ENCODE measurements around the gene KSR1. TPM values are rescaled to one million over a fixed set of nuclear protein-coding genes. Genes with fewer than 3 reads are reported as not detected.

KSR1 gene
- total RNA-seq, 1 donor, result 15.5 TPM

DNA sequence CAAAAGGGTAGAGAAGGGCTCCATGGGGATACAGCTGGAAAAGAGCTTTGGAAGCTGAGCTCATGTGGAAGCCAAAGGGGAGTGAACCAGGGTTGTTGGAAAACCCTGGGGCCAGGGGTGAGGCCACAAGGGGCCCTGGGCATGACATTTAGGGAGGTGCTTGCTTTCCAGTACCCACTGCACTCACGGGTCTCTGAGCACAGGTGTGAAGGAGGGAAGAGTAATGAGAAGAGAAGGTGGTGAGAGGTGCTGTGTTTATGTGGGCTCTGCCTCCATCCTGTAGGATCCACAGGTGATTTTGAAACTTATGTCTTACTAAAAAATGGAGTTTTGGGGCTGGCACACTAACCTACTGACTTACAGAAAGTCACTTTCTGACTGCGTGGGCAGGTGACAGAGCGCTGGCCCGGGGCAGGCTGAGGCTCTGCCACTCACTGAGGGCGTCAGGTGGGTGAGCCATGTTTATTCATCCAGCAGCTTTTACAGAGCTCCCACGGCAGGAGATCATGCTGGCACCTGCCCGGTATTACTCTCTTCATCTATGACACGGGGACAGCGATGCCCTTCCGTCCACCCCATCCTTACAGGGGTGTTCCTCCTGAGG, 18.9 kb downstream of the KSR1 start:
- no peak overlapping the region for H3K4me3 ChIP-seq (ENCODE audit: low read depth, low read length)
- TF ChIP-seq, protein P1, sequence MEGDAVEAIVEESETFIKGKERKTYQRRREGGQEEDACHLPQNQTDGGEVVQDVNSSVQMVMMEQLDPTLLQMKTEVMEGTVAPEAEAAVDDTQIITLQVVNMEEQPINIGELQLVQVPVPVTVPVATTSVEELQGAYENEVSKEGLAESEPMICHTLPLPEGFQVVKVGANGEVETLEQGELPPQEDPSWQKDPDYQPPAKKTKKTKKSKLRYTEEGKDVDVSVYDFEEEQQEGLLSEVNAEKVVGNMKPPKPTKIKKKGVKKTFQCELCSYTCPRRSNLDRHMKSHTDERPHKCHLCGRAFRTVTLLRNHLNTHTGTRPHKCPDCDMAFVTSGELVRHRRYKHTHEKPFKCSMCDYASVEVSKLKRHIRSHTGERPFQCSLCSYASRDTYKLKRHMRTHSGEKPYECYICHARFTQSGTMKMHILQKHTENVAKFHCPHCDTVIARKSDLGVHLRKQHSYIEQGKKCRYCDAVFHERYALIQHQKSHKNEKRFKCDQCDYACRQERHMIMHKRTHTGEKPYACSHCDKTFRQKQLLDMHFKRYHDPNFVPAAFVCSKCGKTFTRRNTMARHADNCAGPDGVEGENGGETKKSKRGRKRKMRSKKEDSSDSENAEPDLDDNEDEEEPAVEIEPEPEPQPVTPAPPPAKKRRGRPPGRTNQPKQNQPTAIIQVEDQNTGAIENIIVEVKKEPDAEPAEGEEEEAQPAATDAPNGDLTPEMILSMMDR (IDR thresholded peaks at IDR 0.05; ENCODE audit: insufficient read depth, low read depth, low read length), result no peak
- DNase-seq (ENCODE audit: low read depth), result no peak

DNA sequence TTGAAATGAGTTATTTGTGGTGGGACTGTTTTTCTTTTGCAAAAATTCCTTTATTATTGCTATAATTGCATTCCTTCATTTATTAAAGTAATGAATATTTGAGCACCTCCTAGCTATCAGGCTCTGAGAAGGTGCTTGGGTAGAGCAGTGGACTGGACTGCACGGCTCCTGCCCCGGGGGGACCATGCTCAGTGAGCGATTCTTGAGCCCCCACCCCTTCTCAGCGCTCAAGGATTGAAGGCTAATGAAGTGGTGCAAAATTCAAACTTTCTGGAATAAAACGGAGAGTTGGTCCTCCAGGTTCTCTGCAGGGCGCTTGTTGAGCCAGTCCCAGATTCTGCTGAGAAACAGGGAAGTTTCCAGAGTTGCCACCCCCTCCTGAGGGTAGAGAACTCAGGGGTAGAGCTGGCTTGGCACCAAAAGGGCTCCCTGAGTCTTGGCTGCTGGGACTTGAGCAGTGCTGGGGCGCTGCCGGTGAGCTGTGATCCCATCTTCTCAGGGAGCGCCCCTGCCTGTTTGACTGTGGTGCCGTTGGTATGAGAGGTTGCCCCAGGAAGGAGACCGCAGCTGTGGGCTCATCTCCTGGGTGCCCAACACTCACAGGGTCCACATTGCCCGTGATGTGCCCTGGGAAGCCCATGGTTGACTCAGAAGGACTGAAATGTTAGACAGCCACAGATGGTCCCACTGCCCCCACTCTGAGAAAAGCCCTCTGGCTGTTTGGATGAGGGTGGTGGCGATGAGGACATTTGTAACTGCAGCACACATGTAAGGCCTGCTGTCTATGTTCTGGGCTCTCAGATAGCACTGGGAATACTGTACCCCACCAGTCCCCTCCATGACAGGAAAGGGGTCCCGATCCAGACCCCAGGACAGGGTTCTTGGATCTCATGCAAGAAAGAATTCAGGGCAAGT, 20.0 kb downstream of the KSR1 start:
- TF ChIP-seq, protein P1 (IDR thresholded peaks at IDR 0.05; ENCODE audit: insufficient read depth, low read depth, low read length), result no peak
- no peak for DNase-seq (ENCODE audit: low read depth)

DNA sequence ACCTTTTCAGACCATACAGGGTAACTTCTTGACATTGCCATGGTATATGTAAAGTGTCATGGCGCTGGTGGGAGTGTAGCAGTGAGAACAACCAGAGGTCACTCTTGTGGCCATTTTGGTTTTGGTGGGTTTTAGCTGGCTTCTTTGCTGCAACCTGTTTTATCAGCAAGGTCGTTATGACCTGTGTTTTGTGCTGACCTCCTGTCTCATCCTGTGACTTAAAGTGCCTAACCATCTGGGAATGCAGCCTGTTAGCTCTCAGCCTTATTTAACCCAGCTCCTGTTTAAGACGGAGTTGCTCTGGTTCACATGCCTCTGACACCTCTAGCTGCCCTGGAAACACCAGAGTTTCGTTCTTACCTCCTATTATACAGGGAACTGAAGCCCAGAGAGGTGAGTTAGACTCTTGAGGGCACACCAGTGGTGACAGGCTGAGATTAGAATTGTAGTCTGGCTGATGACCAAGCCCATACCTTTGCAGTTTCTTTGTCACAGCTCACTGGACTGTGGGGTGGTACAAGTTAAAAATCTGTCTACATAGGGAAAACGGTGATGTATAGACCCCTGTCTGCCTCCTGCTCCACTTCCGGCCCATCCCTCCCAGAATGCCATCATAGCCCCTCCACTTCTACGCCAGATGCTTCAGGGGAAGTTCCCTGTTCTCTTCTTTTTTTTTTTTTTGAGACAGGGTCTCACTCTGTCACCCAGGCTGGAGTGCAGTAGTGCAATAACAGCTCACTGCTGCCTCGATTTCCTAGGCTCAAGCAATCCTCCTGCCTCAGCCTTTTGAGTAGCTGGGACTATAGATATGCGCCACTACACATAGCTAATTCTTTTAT, 21.0 kb downstream of the KSR1 start:
- H3K4me3 ChIP-seq (ENCODE audit: low read depth, low read length), result no peak overlapping the region
- TF ChIP-seq, protein P1 (IDR thresholded peaks at IDR 0.05; ENCODE audit: insufficient read depth, low read depth, low read length), result no peak
- no peak for DNase-seq (ENCODE audit: low read depth)

More for the DNA sequence above, 20.0 kb downstream of the KSR1 start:
- H3K4me3 ChIP-seq (ENCODE audit: low read depth, low read length), result no peak overlapping the region

DNA sequence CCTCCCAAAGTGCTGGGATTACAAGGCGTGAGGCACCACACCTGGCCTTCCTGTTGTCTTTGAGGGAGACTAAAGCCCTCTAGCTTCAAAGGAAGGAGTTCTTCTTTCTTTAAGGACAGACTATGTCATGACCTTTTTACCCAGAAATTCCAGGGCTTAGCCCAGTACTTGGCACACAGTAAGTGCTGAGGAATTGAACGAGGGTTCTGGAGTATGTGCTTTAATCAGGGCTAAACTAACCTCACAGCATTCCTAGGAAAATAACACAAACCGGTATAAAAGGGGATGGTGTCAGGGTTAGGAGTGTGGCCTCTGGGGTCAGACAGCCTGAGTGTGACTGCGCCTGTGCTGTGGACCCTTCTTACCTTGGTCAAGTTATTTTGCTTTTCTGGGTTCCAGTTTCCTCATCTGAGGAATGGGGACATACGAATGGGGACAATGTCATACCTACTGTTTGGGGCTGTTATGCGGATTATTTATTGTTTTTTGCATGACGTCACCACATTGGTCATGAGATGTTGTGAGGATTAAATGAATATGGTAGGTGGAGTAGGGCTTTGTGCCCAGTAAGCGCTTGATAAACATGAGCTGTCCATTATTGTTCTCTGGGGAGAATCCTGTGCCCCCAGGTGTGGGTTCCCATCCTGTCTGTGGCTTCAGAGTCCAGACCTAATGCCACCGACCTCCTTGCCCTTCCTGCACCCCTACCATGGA, 21.9 kb downstream of the KSR1 start:
- DNase-seq (ENCODE audit: low read depth), result no peak
- TF ChIP-seq, protein P1 (IDR thresholded peaks at IDR 0.05; ENCODE audit: insufficient read depth, low read depth, low read length), result no peak
- H3K4me3 ChIP-seq (ENCODE audit: low read depth, low read length), result no peak overlapping the region

DNA sequence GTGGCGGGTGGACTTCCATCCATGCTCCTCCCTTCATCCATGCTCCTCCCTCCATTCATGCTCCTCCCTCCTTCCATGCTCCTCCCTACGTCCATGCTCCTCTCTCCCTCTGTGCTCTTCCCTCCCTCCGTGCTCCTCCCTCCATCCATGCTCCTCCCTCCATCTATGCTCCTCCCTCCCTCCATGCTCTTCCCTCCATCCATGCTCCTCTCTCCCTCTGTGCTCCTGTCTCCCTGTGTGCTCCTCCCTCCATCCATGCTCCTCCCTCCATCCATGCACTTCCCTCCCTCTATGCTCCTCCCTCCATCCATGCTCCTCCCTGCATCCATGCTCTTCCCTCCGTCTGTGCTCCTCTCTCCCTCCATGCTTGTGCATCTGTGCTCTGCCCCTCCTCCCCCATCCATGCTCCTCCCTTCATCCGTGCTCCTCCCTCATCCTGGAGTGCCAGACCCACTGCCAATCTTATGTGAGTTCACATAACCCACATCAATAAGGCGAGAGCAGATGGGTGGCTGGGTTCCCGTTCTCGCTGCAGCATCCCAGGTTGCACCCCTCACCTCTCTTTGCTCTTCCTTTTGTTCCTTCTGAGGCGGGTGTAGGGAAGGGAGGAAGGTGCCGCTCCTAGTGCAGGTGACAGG, 22.8 kb downstream of the KSR1 start:
- no peak for DNase-seq (ENCODE audit: low read depth)
- TF ChIP-seq, protein P1 (IDR thresholded peaks at IDR 0.05; ENCODE audit: insufficient read depth, low read depth, low read length), result no peak

DNA sequence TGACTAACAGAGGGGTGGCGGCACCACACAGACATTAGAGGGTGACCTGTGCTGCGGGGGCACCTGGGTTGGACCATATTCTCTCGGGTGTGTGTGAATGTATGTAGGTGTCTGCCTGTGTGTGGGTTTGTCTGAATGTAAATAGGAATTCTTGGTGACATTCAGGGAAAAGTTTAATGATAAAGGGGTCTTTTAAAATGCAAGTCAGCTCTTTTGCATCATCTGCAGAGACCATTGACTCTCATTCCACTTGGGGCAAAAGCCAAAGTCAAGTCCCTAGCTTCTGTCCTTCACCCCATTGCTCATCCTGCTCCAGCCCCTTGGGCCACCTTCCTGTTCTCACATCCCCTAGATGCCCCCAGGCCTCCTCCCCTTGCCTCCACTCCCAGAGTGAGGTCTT, 23.6 kb downstream of the KSR1 start:
- TF ChIP-seq, protein P1 (IDR thresholded peaks at IDR 0.05; ENCODE audit: insufficient read depth, low read depth, low read length), result no peak
- no peak overlapping the region for H3K4me3 ChIP-seq (ENCODE audit: low read depth, low read length)
- DNase-seq (ENCODE audit: low read depth), result no peak

More for the DNA sequence above, 22.8 kb downstream of the KSR1 start:
- no peak overlapping the region for H3K4me3 ChIP-seq (ENCODE audit: low read depth, low read length)

Data from fibroblast of villous mesenchyme (primary cell).